ENCODE data around the gene APBB1. TPM values are rescaled to one million over a fixed set of nuclear protein-coding genes. Genes with fewer than 3 reads are reported as not detected.

The APBB1 gene
- total RNA-seq, 4 donors from 2014 or later: 36.4 to 54.1 (median 45.4) TPM

- peak; percentile 29 to 45 for DNase-seq
- intact Hi-C loops (cut with DNase I): no loop called here
- TF ChIP-seq POLR2A (IDR thresholded peaks at IDR 0.05) (no peak), CTCF (IDR thresholded peaks at IDR 0.05) (no peak)
These were observed 311 bp downstream of the APBB1 start for GRCh38 chr11:6418557-6419008.

GRCh38 chr11:6417907-6418556 lies 862 bp downstream of the APBB1 start:
- DNase-seq: no peak
- Histone ChIP-seq H3K4me3 (replicated peaks in 1 of 3) (peak overlapping the region in 2 of 3 donors; percentile 74 to 88), H3K4me1 (peaks cover 4 to 7% of the 10 kb centered on the region in 2 donors), H3K27ac (peak overlapping the region; percentile 63 to 86 (median 69)), H3K36me3 (no peaks in the 10 kb centered on the region), H3K9me3 (no peaks in the 10 kb centered on the region), H3K27me3 (no peaks in the 10 kb centered on the region)
- no peak for TF ChIP-seq POLR2A (IDR thresholded peaks at IDR 0.05)
- TF ChIP-seq CTCF (IDR thresholded peaks at IDR 0.05): no peak
- 36% methylated on average over 6 to 7 of the region's 7 CpGs for WGBS, 2 donors
- intact Hi-C loops (cut with DNase I): no loop called here

More at GRCh38 chr11:6418557-6419008, 311 bp downstream of the APBB1 start:
- Histone ChIP-seq H3K4me1 (peaks cover 4 to 7% of the 10 kb centered on the region in 2 donors), H3K36me3 (no peaks in the 10 kb centered on the region), H3K9me3 (no peaks in the 10 kb centered on the region), H3K27ac (peak overlapping the region; percentile 63 to 86 (median 69)), H3K27me3 (no peaks in the 10 kb centered on the region), H3K4me3 (replicated peaks in 1 of 3) (peak overlapping the region; percentile 64 to 88 (median 74))
- 0% methylated on average over 7 to 15 of the region's 38 CpGs for WGBS, 2 donors

GRCh38 chr11:6415797-6416196 lies 3.1 kb downstream of the APBB1 start:
- peaks cover 4 to 7% of the 10 kb centered on the region in 2 donors for H3K4me1 ChIP-seq
- intact Hi-C loops (cut with DNase I): no loop called here
- TF ChIP-seq POLR2A (IDR thresholded peaks at IDR 0.05): no peak
- TF ChIP-seq CTCF (IDR thresholded peaks at IDR 0.05): no peak

GRCh38 chr11:6414874-6415328 lies 4.0 kb downstream of the APBB1 start:
- no peak overlapping the region for H3K4me3 ChIP-seq (replicated peaks in 1 of 3)
- intact Hi-C loops (cut with DNase I): no loop called here
- H3K27ac ChIP-seq: no peak overlapping the region
- no peaks in the 10 kb centered on the region for H3K9me3 ChIP-seq
- H3K4me1 ChIP-seq: peaks cover 4 to 5% of the 10 kb centered on the region in 2 donors
- H3K27me3 ChIP-seq: no peaks in the 10 kb centered on the region
- H3K36me3 ChIP-seq: peaks cover 1 to 6% of the 10 kb centered on the region in 2 donors
- WGBS, 2 donors: 81 to 87% methylated on average over 3 of the region's 3 CpGs
- no peak for DNase-seq
- no peak for TF ChIP-seq CTCF (IDR thresholded peaks at IDR 0.05)
- TF ChIP-seq POLR2A (IDR thresholded peaks at IDR 0.05): no peak

More at GRCh38 chr11:6415797-6416196, 3.1 kb downstream of the APBB1 start:
- no peaks in the 10 kb centered on the region for H3K27me3 ChIP-seq
- H3K4me3 ChIP-seq (replicated peaks in 1 of 3): no peak overlapping the region
- no peak for DNase-seq
- WGBS, 2 donors: 87 to 90% methylated on average over 6 of the region's 6 CpGs
- no peaks in the 10 kb centered on the region for H3K9me3 ChIP-seq
- H3K27ac ChIP-seq: no peak overlapping the region
- H3K36me3 ChIP-seq: no peaks in the 10 kb centered on the region

GRCh38 chr11:6413791-6414201 lies 5.1 kb downstream of the APBB1 start:
- WGBS, 2 donors: 54 to 56% methylated on average over 12 of the region's 12 CpGs
- Histone ChIP-seq H3K9me3 (no peaks in the 10 kb centered on the region), H3K4me3 (replicated peaks in 1 of 3) (no peak overlapping the region), H3K27me3 (no peaks in the 10 kb centered on the region), H3K27ac (peak overlapping the region in 1 of 3 donors; percentile 34), H3K36me3 (peaks cover 6 to 8% of the 10 kb centered on the region in 2 donors), H3K4me1 (no peaks in the 10 kb centered on the region)
- peak; percentile 42 to 54 for DNase-seq
- TF ChIP-seq POLR2A (IDR thresholded peaks at IDR 0.05) (no peak), CTCF (IDR thresholded peaks at IDR 0.05) (no peak)
- intact Hi-C loops (cut with DNase I): no loop called here

All from thyroid gland (tissue), 4 donors.